SK-N-MC (cell line): ENCODE measurements around the gene ARHGAP32.

Experiments
- EZH2 ChIP-seq: fragments of 200-600 bp; sonication (generic); IDR thresholded peaks from one replicate; pipeline ENCODE4 v1.6.1; 2017; ENCODE audit warnings: antibody characterized with exemption
- POLR2AphosphoS5 ChIP-seq: IDR thresholded peaks from 2 replicates; pipeline ENCODE4 v1.6.1; 2012; ENCODE audit warnings: mild to moderate bottlenecking, low read depth, low read length, borderline replicate concordance

GRCh38 chr11:129063118-129063517, 129.0 kb downstream of the ARHGAP32 start:
- TF ChIP-seq POLR2AphosphoS5 = no peak
- TF ChIP-seq EZH2 = no peak
